Hepatocyte (in vitro differentiated cells): Measurements from ENCODE around the gene NTHL1.

ENCODE experiments used
- EZH2 ChIP-seq: fragments of 200-600 bp; sonication (generic); IDR thresholded peaks from 2 replicates; pipeline ENCODE4 v1.6.1; 2016; ENCODE audit warnings: antibody characterized with exemption, mild to moderate bottlenecking, borderline replicate concordance
- TF ChIP-seq, protein P1 (sequence below): fragments of 200-600 bp; sonication (generic); IDR thresholded peaks from 2 replicates; pipeline ENCODE4 v1.5.1; 2016; ENCODE audit warnings: antibody characterized with exemption, mild to moderate bottlenecking; ENCODE audit not compliant: poor library complexity

DNA sequence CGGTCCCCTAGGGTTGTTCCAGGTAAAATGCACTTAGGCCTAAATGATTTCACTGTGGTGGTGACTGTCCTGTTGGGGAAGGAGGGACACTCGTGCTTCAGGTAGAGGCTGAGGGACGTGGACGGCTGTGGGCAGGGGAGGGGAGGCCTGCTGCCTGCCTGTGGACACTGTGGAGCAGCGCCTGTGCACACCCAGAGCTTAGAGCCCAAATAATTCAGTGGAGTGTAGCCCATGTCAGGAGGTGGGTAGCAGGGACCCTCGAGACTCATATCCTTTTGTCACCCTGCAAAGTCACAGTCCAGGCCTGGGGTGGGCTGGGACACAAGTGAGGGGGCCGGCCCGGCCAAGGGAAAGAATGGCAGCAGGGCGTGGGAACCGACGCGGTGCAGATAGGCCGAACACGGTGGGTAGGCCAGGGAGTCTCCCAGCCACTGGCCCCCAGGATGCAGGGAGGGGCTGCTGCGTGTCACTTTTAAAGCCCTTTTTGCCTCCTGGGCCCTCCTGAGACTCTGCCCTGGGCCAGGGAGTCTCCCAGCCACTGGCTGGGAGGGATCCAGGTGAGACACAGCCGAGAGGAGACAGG lies 21.7 kb downstream of the NTHL1 start:
- TF ChIP-seq, protein P1, sequence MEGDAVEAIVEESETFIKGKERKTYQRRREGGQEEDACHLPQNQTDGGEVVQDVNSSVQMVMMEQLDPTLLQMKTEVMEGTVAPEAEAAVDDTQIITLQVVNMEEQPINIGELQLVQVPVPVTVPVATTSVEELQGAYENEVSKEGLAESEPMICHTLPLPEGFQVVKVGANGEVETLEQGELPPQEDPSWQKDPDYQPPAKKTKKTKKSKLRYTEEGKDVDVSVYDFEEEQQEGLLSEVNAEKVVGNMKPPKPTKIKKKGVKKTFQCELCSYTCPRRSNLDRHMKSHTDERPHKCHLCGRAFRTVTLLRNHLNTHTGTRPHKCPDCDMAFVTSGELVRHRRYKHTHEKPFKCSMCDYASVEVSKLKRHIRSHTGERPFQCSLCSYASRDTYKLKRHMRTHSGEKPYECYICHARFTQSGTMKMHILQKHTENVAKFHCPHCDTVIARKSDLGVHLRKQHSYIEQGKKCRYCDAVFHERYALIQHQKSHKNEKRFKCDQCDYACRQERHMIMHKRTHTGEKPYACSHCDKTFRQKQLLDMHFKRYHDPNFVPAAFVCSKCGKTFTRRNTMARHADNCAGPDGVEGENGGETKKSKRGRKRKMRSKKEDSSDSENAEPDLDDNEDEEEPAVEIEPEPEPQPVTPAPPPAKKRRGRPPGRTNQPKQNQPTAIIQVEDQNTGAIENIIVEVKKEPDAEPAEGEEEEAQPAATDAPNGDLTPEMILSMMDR, result no peak
- no peak for TF ChIP-seq EZH2
